IMR-90 (cell line): ENCODE data around the gene RNF112. TPM values are rescaled to one million over a fixed set of nuclear protein-coding genes. Genes with fewer than 3 reads are reported as not detected.

Experiments used
- ATAC-seq: fragments of 200-7000 bp; cut with Tn5 transposase; 2 replicates; pipeline ENCODE4 v1.9.1; 2020; ENCODE audit warnings: low read depth, mild to moderate bottlenecking, moderate library complexity
- BruUV-seq: library from RNA; stranded (reverse); fragments of 400-500 nt; replicated peaks from 2 replicates; lab custom pipeline; 2021; lab: Mats Ljungman, UMichigan
- CTCF ChIA-PET: fragments of 300-600 bp; formaldehyde crosslinking; extraction: SDS; loops from one replicate; lab custom pipeline; 2021; ENCODE audit warnings: antibody characterized with exemption; lab: Yijun Ruan, JAX
- POLR2A ChIA-PET: fragments of 300-600 bp; sonication (Branson Sonifier 250); formaldehyde crosslinking; loops from one replicate; lab custom pipeline; 2022; ENCODE audit warnings: antibody characterized with exemption; ENCODE audit not compliant: unreplicated experiment; lab: Charles Lee
- DNase-seq: peaks from one replicate; pipeline ENCODE4 v3.0.0; 2013
- H2AFZ ChIP-seq: replicated peaks from 2 replicates; pipeline ENCODE3; 2013; ENCODE audit warnings: low read length, mild to moderate bottlenecking; ENCODE audit not compliant: poor library complexity
- H2AK5ac ChIP-seq: 2 replicates; pipeline ENCODE4 v1.6.1; 2013; ENCODE audit warnings: low read depth, low read length, inconsistent platforms
- H2AK9ac ChIP-seq: replicated peaks from 2 replicates; pipeline ENCODE3; 2013; ENCODE audit warnings: mild to moderate bottlenecking, low read depth, low read length, moderate library complexity; ENCODE audit not compliant: poor library complexity
- H2BK120ac ChIP-seq: 2 replicates; pipeline ENCODE4 v1.6.1; 2013; ENCODE audit warnings: low read depth, low read length, inconsistent platforms
- H2BK15ac ChIP-seq: 3 replicates; pipeline ENCODE4 v1.6.1; 2013; ENCODE audit warnings: low read depth, low read length, inconsistent platforms
- H2BK20ac ChIP-seq: 2 replicates; pipeline ENCODE4 v1.6.1; 2013; ENCODE audit warnings: low read depth, mild to moderate bottlenecking, inconsistent platforms, low read length, moderate library complexity
- H2BK5ac ChIP-seq: 2 replicates; pipeline ENCODE4 v1.6.1; 2013; ENCODE audit warnings: mild to moderate bottlenecking, low read depth, low read length, inconsistent platforms; ENCODE audit not compliant: poor library complexity, severe bottlenecking
- H3K14ac ChIP-seq: replicated peaks from 2 replicates; pipeline ENCODE4 v1.6.1; 2013; ENCODE audit warnings: low read depth, low read length, inconsistent platforms
- H3K18ac ChIP-seq: 2 replicates; pipeline ENCODE4 v1.6.1; 2013; ENCODE audit warnings: low read depth, low read length, control low read depth
- H3K23ac ChIP-seq: 2 replicates; pipeline ENCODE4 v1.6.1; 2013; ENCODE audit warnings: low read depth, low read length, inconsistent platforms
- H3K27ac ChIP-seq: 2 replicates; pipeline ENCODE4 v1.5.1; 2013; ENCODE audit warnings: mild to moderate bottlenecking, control low read depth, low read length; ENCODE audit not compliant: insufficient read depth
- H3K27me3 ChIP-seq: 2 replicates; pipeline ENCODE4 v1.6.1; 2013; ENCODE audit warnings: low read length; ENCODE audit not compliant: control insufficient read depth, insufficient read depth
- H3K36me3 ChIP-seq: 2 replicates; pipeline ENCODE4 v1.6.1; 2013; ENCODE audit warnings: low read length, mixed read lengths; ENCODE audit not compliant: control insufficient read depth, insufficient read depth
- H3K4ac ChIP-seq: 2 replicates; pipeline ENCODE4 v1.6.1; 2013; ENCODE audit warnings: low read depth, low read length, inconsistent platforms
- H3K4me1 ChIP-seq: 2 replicates; pipeline ENCODE4 v1.6.1; 2013; ENCODE audit warnings: low read length, mixed read lengths; ENCODE audit not compliant: control insufficient read depth, insufficient read depth
- H3K4me2 ChIP-seq: 2 replicates; pipeline ENCODE4 v1.6.1; 2013; ENCODE audit warnings: low read depth, mild to moderate bottlenecking, control low read depth, low read length, moderate library complexity
- H3K4me3 ChIP-seq: 2 replicates; pipeline ENCODE4 v1.5.1; 2013; ENCODE audit warnings: low read depth, mild to moderate bottlenecking, control low read depth, low read length, moderate library complexity; ENCODE audit not compliant: insufficient read depth
- H3K56ac ChIP-seq: 2 replicates; pipeline ENCODE4 v1.6.1; 2013; ENCODE audit warnings: low read length, inconsistent platforms; ENCODE audit not compliant: insufficient read depth; ENCODE audit errors: extremely low read depth
- H3K79me1 ChIP-seq, 2 experiments: 2 replicates each; pipeline ENCODE4 v1.6.1; 2013; ENCODE audit warnings: low read length in 2 of 2, inconsistent platforms in 1 of 2, low read depth in 1 of 2
- H3K9ac ChIP-seq: 2 replicates; pipeline ENCODE4 v1.6.1; 2013; ENCODE audit warnings: low read depth, low read length, control low read depth
- H3K9me1 ChIP-seq: 2 replicates; pipeline ENCODE4 v1.6.1; 2013; ENCODE audit warnings: low read length, inconsistent platforms; ENCODE audit not compliant: insufficient read depth
- H3K9me3 ChIP-seq: 2 replicates; pipeline ENCODE4 v1.6.1; 2013; ENCODE audit warnings: low read length; ENCODE audit not compliant: control insufficient read depth, insufficient read depth
- H4K20me1 ChIP-seq: 2 replicates; pipeline ENCODE4 v1.6.1; 2013; ENCODE audit warnings: low read length, inconsistent platforms; ENCODE audit not compliant: insufficient read depth
- H4K5ac ChIP-seq: 2 replicates; pipeline ENCODE4 v1.6.1; 2013; ENCODE audit warnings: mild to moderate bottlenecking, low read depth, low read length, control low read depth
- H4K8ac ChIP-seq, 2 experiments: 2 replicates each; pipeline ENCODE4 v1.6.1; 2013; ENCODE audit warnings: low read depth in 2 of 2, low read length in 2 of 2, control low read depth in 1 of 2, inconsistent platforms in 1 of 2
- H4K91ac ChIP-seq: 2 replicates; pipeline ENCODE4 v1.6.1; 2013; ENCODE audit warnings: low read depth, low read length, inconsistent platforms; ENCODE audit not compliant: insufficient read depth
- POLR2A ChIP-seq: IDR thresholded peaks from 2 replicates; pipeline ENCODE4 v1.6.1; 2012; ENCODE audit warnings: mild to moderate bottlenecking, low read depth, low read length
- WGBS, 2 experiments: methylation state at CpG; one replicate each; pipeline versions ENCODE4 v1.1.5 to v1.1.7; 2013; ENCODE audit warnings: missing lambda C conversion rate in 2 of 2; ENCODE audit not compliant: insufficient read length in 1 of 2; ENCODE audit errors: extremely low coverage in 2 of 2; 5-methylcytosine and 5-hydroxymethylcytosine counted together
- dilution Hi-C: fragments of 300-500 bp; cut with HindIII; formaldehyde crosslinking; loops from one replicate; pipeline ENCODE4 v1.14.3; 2018; ENCODE audit warnings: low sequenced_read_pairs; ENCODE audit not compliant: unreplicated experiment
- in situ Hi-C: fragments of 300-500 bp; cut with MboI; formaldehyde crosslinking; loops from 3 replicates; pipeline ENCODE4 v1.14.3; 2019; ENCODE audit warnings: low sequenced_read_pairs, inconsistent platforms, mixed read lengths
- intact Hi-C: fragments of 100-400 bp; cut with micrococcal nuclease; formaldehyde crosslinking; loops from 2 replicates; pipeline ENCODE4 v1.10.0; 2022
- polyA plus RNA-seq, 3 experiments: library from polyadenylated mRNA; depleted of rRNA; stranded (reverse); fragments of >200 nt; gene quantifications; 2 replicates each; pipeline ENCODE4 v1.2.3, GENCODE V29; 2012; ENCODE audit warnings: low replicate concordance in 1 of 3
- total RNA-seq: library from RNA; depleted of rRNA; stranded (reverse); fragments of >200 nt; gene quantifications from 2 replicates; pipeline ENCODE4 v1.2.3, GENCODE V29; 2012

The RNF112 gene
- total and polyA plus RNA-seq, 2 of the 4 experiments (the other 2 are of a cell fraction), result 2.5 to 5.7 TPM

DNA sequence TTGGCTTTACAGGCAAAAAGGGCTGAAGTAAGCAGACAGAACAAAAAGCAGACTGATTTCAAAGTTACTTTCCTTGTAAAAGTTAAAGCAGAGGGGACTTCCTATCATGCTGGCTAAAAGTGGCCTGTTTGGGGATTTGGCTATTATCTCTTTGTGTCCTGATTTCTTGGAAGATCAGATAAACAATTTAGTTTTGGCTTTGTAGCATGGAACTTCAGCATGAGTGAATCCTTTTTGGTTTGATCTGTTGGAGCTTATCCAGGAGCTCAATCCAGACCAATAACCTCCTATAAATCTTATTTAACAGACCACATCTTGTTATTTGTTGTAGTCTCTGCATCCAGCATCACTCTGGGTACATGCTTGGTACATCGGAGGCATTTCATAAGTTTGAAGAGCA is 8.9 kb upstream of the RNF112 start:
- H3K27ac ChIP-seq, result no peak overlapping the region
- H3K36me3 ChIP-seq, result no peaks in the 10 kb centered on the region
- H2BK15ac ChIP-seq, result no peak overlapping the region
- in situ Hi-C loops, result no loop called here
- no peak overlapping the region for H4K8ac ChIP-seq
- TF ChIP-seq POLR2A, result no peak
- H3K18ac ChIP-seq, result no peak overlapping the region
- dilution Hi-C loops, result no loop called here
- WGBS, 2 experiments, result 0% methylated on average over 1 of the region's 1 CpG; no CpG with 5 or more reads in 1 of the 2 experiments
- H3K9ac ChIP-seq, result no peak overlapping the region
- no TSS peak for BruUV-seq
- intact Hi-C loops, result no loop called here
- H4K20me1 ChIP-seq, result no peaks in the 10 kb centered on the region
- no peak overlapping the region for H2BK120ac ChIP-seq
- no peak overlapping the region for H2AFZ ChIP-seq
- H4K91ac ChIP-seq, result no peak overlapping the region
- no peak overlapping the region for H4K5ac ChIP-seq
- peaks cover 7% of the 10 kb centered on the region; the same call in 1 of the 2 replicates for H3K9me1 ChIP-seq
- H3K23ac ChIP-seq, result no peak overlapping the region
- no peak overlapping the region for H3K56ac ChIP-seq
- no peak overlapping the region; the same call in 1 of the 2 replicates for H3K4me2 ChIP-seq
- H3K9me3 ChIP-seq, result no peaks in the 10 kb centered on the region
- H2AK5ac ChIP-seq, result no peak overlapping the region
- H3K27me3 ChIP-seq, result no peaks in the 10 kb centered on the region
- H2BK5ac ChIP-seq, result no peak overlapping the region
- no peak overlapping the region for H2AK9ac ChIP-seq
- ChIA-PET POLR2A (no interaction called here), CTCF (no interaction called here)
- peaks cover 10% of the 10 kb centered on the region for H3K4me1 ChIP-seq
- H2BK20ac ChIP-seq, result no peak overlapping the region
- no peak overlapping the region for H3K4me3 ChIP-seq
- no peaks in the 10 kb centered on the region for H3K79me1 ChIP-seq
- ATAC-seq (no peak), DNase-seq (no peak)
- H3K14ac ChIP-seq, result no peak overlapping the region
- H3K4ac ChIP-seq, result no peak overlapping the region
